Eye (tissue), 1 donor: ENCODE data around the gene PRPS2.

Source experiments
- DNase-seq: peaks from one replicate; pipeline ENCODE4 v3.0.0-alpha.2; 2015

PRPS2 gene

DNA sequence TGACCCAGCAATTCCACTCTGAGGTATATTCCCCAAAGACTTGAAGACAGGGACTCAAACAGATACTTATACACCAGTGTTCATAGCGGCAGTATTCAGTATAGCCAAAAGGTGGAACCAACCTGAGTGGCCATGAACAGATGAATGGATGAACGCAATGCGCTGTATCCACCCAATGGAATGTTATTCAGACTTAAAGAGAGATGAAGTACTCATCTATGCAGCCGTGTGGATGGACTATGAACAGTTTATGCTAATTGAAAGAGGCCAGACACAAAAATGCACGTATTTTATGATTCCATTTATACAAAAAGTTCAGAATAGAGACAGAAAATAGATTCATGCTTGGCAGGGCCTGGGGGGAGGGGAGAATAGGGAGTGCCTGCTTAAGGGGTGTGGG, 26.3 kb downstream of the PRPS2 start:
- no peak for DNase-seq

DNA sequence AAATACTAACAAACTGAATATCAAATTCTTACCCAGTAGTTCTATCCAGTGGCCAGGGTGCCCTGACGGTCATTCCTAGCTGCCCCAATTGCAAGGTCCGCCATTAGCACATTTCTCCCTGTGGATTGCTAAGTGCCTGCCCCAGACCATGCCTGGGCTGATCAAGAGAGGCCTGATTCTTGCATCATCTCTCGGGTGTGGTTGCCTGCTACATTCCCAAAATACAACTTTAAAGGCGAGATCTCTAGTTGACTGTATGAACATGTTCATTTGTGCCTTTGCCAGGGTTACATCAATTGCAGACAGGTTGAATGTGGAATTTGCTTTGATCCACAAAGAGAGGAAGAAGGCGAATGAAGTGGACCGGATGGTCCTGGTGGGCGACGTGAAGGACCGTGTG, 28.0 kb downstream of the PRPS2 start:
- DNase-seq = no peak

- DNase-seq = no peak
These were observed 29.5 kb downstream of the PRPS2 start for GRCh38 chrX:12820737-12821136.

GRCh38 chrX:12824944-12825343, 33.7 kb downstream of the PRPS2 start:
- DNase-seq = no peak

- DNase-seq = peak; percentile 1
These were observed 34.6 kb downstream of the PRPS2 start for GRCh38 chrX:12825801-12826200.

- DNase-seq = no peak
These were observed 52.0 kb downstream of the PRPS2 start for GRCh38 chrX:12843061-12843667.

- DNase-seq = no peak
These were observed 52.6 kb downstream of the PRPS2 start for GRCh38 chrX:12843668-12844279.

DNA sequence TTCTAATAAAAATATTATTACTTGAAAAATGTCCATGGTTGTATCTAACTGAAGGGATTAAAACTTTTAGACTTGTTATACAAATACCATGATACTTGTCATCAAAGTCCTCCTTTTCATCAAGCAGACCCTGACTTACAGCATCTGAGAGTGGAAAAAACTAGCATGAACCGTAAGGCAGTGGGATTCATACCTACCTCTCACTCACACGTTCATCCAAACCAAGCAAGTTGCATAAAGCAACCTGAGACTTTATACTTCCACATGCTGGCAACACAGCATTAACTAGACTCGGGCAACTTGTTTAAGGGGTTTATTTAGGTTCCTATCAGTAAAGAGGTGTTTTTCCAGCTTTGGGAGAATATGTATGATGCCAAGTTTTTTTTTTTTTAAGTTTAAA, 53.1 kb downstream of the PRPS2 start:
- DNase-seq = no peak

DNA sequence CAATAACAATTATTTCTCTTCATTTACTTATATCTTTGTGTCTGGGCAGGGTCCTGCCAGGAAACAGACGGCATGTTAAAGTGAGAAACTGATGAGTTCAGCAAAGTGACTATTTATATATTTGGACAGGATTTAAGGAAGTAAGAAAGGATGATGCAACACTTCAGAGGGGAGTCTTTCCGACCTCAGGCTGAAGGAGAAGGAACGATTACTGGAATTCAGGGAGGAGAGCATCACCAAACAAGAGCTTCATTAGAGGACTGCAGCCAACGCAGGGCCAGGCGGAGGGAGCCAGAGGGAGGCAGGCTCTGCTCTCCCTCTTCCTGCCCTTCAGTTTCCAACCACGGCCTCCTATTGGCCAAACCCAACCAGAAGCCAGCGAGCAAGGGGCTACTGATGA, 74.1 kb downstream of the PRPS2 start:
- no peak for DNase-seq

DNA sequence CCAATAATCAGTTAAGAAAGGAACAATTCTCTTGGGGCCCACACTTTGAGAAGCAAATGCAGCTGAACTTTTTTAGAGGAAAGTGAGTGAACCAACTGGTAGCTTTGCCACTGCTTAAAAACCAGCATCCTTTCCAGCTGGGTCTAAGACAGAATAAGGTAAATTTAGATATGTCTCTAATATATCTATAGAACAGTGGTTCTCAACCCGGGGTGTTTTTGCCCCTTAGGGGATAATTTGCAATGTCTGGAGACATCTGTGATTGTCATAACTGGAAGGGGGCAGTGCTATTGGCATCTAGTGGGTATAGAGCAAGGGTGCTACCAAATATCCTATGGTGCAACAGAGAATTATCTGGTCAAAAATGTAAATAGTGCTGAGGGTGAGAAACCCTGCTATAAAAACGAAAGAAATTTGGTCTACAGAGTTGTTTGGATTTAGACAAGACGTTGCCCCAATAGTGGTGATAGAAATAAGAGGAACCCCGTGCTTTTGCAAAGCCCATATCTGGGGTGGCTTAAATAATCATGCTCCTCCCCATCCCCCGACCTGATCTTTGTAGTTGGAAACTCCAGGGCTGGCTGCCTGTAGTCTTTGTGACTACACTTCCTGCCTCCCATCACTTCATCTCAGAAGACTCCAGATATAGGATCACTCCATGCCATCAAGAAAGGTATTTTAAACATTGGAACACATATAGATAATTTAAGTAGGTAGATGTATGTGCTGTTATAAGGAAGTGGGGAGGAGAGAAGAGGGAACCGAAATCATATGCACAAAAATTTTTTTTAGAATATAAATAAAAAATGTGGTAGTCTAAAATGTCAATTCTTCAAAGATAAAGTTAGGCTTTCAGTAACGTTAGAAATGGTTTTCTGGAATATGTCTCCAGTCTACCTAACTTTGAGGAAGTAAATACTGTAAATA, 75.5 kb downstream of the PRPS2 start, which contains the start of gene TLR7:
TLR7 (plus strand) TSS at position 622 of the 927 bp plus-strand sequence. CDS start 507 bp downstream, outside the sequence.
- no peak for DNase-seq

- no peak for DNase-seq
These were observed 76.5 kb downstream of the PRPS2 start for GRCh38 chrX:12867685-12868084.

DNA sequence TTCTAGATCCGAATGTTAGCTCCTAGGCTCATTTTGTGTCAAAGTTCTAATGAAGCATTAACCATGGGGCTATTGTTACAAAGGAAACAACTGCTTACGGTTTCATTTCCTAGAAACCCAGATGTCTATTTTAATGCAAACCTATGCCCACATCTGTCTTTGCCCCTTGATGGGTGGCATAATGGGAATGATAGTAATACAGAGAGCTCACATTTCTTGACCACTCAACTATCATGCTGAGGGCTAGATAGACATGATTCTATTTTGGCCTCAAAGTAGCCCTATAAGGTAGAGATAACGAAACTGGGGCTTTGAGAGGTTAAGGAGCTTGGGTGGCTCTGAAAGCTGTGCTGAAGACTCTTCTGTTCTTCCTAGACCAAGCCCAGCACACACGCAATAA, 77.5 kb downstream of the PRPS2 start:
- no peak for DNase-seq

DNA sequence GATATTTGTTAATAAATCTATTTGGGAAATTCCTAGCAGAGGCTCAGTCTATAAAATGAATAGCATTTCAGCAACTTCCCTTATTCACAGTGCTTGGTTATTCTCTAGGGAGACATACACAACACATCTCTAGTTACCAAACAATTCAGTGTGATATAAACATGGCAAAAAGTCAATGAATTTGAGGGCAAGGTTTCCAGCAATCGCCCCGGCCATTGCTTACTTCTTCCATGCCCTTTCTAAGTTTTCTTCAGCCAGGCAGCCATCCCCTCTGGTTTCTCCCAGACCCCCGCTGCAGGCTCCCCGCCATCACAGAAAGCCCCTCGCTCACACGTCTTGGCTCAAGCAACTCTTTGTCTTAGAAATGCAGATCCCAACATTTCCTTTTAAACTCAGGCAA, 80.0 kb downstream of the PRPS2 start:
- no peak for DNase-seq

DNA sequence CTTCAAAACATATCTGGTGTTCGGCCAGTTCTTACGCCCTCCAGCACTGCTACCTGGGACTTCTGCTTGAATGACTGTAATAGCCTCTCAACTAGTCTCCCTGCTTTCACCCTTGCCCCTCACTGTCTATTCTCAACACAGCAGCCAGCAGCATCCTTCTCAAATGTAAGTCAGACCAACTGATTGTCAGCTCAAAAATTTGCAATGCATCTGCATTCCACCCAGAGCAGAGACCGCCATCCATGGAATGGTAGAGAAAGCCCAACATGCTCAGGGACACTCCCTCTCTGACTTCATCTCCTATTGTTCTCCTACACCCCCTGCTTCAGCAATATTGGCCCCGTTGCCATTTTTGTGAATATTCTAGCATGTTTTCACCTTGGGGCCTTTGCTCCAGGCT, 81.5 kb downstream of the PRPS2 start:
- DNase-seq = no peak
